TTC549 (cell line): ENCODE data around the gene CTSZ.
"Not testable (repeated sequence)": the region's sequence is repeated elsewhere in the genome, so short reads cannot be mapped to it uniquely, and the experiment has no call there.

Experiments
- FAIRE-seq: peaks from 2 replicates; lab custom pipeline; 2012; peaks lifted over from hg19 to GRCh38; lab: Jason Lieb, UNC

Gene CTSZ

DNA sequence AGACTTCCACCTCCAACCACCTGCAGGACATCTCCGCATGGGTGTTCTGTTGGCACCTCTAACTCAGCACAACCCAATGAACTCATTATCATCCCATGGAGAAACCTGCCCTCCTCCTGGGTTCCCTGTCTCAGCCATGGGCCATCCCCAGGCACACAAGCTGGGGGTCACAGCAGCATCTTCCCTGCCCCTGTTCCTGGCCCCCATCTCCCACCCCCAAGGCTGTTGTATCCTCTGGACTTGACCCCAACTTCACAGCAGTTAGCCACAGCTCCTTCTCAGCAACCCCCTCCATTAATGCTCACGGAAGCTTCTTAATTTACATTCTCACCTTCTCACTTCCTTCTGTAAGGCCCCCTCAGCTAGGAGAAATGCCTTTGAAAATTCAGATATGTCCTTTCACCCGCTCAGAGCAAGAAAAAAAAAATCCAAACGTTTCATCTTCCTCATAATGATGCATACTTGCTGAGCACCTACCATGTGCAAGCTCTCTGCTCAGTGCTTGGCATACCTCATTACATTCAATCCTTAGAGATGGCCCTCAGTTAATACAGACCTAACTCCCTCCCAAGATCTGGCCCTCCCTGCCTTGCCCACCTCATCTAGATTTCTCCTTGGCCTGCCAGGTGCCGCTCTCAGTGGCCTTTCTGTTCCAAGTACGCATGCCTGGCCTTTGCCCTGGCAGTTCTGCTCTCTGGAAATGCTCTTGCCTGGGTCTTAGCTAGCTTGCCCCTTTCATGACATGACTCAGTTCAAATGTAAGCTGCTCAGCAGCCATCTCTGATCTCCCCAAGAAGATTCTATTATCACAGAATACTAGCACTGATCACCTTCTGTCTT is 28.5 kb downstream of the CTSZ start:
- FAIRE-seq: no peak

DNA sequence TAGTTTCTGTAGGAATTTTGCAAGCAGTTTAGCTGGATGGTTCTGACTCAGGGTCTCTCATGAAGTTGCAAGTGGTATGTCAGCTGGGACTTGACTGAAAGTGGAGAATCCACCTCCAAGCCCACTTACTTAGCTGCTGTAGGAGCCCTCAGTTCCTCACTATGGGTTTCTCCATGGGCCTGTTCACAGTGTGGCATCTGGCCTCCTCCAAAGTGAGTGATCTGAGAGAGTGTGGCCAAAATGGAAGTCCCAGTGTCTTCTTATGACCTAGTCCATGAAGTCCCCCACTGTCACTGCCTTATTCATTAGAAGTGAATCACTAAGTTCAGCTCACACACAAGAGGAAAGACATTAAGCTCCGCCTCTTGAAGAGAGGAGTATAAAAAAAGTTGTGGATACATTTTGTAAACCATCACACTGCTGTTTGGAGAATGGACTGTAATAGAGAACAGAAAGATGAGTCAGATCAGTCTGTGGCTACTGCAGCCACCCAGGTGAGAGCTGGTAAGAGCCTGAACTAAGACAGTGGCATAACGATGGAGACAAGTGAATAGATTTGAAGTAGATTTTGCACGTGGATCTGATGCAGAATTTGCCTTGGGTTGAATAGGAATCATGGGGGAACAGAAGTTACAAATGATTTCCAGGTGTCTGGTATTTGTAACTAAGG is 30.9 kb downstream of the CTSZ start:
- FAIRE-seq: no peak

DNA sequence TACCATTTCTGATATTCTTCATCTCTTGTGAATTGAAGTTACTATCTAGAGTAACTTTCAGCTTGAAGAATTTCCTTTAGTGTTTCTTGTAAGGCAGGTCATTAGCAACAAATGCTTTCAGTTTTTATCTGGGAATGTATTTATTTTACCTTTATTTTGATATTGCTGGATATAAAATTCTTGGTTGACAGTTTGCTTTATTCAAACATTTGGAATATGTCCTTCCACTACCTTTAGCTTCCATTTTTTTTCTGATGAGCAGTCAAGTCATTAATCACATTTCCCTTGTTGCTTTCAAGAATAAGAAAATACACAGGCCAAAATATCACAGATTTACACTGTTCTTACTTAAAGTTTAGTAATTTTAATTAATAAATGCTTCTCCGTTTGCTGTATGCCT is 31.7 kb downstream of the CTSZ start:
- no peak for FAIRE-seq

DNA sequence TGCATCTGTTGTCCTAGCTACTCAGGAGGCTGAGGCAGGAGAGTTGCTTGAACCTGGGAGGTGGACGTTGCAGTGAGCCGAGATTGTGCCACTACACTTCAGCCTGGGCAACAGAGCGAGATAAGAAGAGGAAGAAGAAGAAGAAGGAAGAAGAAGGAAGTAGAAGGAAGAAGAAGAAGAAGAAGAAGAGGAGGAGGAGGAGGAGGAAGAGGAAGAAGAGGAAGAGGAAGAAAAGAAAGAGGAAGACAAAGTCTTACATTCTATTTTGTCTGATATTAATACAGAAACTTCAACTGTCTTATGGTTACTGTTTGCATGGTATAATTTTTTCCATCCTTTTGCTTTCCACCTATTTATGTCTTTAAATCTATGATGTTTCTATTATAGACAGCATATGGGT is 33.2 kb downstream of the CTSZ start:
- no peak for FAIRE-seq

DNA sequence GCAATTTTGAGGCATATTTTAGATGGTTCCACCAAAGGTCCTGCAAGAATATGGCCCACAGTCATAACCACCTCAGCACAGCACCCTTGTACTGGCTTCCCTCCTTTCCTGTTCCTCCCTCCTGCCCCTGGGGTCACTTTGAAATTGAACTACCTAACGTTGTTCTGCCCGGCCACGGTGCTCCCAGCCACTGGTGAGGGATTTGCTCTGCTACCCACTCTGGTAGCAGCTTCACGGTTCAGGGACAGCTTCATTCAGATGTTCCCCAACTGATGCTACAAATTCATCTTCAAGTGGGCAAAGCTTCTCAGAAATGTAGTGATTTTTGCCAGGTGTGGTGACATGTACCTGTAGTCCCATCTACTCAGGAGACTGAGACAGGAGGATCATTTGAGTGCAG is 33.9 kb downstream of the CTSZ start:
- FAIRE-seq: no peak

DNA sequence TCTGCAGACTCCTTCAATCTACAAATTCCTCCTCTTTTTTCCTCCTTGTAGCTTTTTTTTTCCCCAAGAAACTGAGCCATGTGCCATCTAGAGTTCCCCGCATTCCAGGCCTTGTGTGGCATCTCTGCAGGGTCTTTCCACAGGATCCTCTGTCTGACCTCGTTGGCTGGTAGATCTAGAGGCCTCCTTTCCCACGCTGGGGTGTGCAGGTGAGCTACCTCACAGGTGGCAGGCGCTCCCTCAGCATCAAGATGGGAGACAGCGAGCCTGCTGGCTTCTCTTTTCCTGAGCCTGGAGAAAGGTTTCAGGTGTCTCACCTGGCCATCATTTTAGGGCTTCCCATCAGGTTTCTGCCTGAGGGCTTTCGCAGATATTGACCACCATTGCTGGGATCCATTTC is 35.6 kb downstream of the CTSZ start:
- FAIRE-seq: no peak

DNA sequence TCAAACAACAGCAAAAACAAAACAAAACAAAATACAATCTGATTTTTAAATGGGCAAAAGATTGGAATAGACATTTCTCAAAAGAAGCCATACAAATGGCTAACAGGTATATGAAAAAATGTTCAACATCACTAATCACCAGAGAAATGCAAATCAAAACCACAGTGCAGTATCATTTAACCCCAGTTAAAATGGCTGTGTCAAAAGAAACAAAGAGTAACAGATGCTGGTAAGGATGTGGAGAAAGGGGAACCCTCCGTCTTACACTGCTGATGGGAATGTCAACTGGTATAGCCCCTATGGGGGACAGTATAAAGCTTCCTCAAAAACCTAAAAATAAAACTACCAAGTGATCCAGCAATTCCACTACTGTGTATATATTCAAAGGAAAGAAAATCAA is 36.9 kb downstream of the CTSZ start:
- FAIRE-seq: no peak

DNA sequence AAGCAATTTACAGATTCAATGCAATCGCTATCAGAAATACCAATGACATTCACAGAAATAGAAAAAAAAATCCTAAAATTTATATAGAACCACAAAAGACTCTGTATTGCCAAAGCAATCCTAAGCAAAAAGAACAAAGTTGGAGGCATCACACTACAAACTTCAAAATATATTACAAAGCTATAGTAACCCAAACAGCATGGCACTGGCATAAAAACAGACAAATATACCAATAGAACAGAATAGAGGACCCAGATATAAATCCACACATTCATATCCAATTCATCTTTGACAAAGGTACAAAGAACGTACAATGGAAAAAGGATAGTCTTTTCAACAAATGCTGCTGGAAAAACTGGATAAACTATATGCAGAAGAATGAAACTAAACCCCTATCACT is 37.6 kb downstream of the CTSZ start:
- no peak for FAIRE-seq

DNA sequence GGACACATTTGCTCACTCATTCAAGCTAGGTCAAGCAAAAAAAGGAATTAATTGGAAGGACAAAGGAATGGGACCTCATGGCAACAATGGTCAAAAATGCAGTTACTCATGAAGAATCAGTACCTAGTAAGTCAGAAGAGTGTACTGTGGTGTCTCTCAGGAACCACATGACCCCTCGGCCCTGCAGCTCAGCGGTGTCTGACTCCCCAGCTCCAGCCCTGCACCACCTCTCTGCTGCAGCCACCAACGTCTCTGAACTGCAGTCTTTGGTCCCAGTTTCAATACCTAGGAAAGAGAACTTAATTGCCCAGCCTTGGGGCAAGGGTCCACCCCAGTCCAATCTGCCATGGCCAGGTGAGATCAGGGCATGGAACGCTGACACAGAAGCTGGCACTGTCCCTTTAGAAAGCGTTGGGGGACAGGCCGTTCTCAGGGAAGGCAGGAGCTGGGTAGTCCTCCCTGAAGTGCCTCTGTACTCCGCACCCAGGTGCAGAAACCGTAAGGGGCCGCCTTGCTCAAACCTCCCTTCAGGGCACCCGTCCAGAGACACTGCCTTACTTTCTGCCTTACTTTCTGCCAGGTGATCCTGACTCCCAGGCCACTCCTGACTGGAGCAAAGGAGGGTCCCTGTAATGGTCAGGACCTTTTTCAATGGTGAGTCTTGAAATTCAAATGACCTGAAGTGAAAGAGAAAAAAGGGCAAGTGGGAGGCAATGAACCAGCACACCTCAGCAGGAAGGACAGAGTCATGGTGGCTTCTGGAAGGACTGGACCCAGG is 39.2 kb downstream of the CTSZ start:
- FAIRE-seq: no peak

DNA sequence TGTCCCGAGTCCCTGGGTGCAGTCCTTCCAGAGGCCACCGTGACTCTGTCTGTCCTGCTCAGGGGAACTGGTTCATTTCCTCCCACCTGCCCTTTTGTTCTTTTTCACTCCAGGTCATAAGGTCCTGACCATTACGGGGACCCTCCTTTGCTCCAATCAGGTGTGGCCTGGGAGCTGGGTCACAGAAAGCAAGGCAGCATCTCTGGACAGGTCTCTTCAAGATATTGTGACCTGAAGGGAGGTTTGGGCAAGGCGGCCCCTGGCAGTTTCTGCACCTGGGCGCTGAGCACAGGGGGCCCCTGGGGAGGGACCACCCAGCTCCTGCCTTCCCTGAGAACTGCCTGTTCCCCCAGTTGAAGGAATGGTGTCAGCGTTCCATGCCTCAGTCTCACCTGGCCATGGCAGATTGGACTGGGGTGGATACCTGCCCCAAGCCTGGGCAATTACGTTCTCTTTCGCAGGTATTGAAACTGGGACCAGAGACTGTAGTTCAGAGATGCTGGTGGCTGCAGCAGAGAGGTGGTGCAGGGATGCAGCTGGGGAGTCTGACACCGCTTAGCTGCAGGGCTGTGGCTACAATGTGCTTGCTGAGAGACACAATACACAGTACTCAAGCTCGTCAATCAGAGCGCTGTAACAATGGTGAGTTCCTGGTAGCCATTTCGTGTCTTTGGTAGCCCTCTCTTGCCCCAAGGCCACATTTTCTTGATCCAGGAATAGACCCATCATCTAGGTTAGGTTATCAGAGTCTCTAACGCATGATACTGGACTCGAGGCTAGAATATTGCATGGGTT is 41.6 kb downstream of the CTSZ start:
- FAIRE-seq: no peak

DNA sequence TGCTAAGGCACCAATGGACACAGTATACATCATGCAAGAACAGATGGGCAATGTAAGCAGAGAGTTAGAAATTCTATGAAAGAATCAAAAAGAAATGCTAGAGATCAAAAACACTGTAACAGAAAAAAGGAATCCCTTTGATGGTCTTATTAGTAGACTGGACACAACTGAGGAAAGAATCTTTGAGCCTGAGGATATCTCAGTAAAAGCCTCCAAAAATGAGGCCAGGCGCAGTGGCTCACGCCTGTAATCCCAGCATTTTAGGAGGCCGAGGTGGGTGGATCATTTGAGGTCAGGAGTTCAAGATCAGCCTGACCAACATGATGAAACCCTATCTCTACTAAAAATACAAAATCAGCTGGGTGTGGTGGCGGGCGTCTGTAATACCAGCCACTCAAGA is 43.1 kb downstream of the CTSZ start:
- not testable (repeated sequence) for FAIRE-seq

DNA sequence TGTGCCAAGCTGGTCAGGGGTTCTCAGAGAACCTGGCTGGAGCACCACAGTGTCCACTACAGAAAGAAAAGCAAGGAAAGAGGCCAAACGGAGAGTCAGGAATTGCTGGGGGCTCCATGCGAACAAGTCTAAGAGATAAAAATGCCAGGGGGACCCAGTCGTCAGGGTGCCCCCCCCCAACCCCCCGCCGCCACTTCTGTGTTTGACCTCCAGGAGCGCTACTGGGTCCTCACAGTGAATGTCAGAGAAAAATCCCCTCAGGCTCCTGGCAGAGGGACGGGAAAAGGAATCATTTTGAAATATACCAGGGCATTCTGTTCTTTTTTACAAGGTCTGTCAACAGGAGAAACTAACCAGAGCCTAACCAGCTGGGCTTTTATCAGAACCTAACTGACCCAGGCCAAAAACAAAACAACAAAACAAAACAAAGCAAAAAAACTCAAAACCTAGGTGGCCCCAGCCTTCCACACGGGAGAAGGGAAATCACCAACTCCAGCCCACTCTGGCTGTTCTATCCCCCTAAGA is 43.9 kb downstream of the CTSZ start:
- no peak for FAIRE-seq

DNA sequence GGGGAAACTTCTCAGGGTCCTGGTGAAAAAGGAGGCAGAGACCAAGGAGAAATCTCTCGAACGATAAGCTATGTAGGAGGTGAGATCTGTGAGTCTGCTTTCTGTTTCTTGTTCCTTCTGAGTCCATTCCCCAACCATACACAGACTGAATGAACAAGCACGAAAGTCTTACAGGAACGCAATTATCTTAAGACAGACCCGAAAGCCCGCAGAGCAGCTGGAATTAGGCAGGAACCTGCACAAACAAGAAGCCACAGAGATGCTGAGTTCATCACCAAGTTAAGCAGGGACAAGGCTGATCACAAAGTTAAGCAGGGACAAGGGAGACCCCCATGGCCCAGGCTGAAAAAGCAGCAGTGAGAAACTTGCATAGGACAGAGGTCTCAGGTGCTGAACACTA is 47.4 kb downstream of the CTSZ start:
- no peak for FAIRE-seq

DNA sequence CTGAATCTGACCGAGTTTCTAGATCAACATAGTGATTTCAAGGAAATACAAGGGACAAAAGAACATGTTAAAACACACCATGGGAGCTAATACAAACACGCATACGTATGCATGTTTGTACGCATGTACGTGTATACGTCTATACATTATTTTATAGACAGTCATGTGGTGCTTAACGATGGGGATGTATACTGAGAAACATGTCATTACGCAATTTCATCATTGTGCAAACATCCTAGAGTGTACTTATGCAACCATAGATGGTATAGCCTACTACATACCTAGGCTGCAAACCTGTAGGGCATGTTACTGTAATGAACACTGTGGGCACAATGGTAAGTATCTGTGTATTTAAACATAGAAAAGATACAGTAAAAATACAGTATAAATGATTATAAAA is 51.0 kb downstream of the CTSZ start:
- no peak for FAIRE-seq

DNA sequence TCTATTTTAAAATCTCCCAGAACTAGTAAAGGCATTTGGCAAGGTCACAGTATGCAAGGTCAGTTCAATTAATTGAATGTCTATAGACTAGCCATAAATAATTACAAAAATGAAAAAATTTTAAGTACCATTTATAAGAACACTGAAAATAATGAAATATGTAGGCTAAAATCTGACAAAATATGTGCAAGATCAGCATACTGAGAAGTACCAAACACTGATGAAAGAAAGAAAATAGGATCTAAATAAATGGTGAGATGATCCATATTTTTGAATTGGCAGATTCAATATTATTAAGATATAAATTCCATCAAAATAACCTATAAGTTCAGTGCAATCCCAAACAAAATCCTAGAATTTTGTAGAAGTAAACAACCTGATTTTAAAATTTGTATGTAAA is 54.0 kb downstream of the CTSZ start:
- FAIRE-seq: no peak

DNA sequence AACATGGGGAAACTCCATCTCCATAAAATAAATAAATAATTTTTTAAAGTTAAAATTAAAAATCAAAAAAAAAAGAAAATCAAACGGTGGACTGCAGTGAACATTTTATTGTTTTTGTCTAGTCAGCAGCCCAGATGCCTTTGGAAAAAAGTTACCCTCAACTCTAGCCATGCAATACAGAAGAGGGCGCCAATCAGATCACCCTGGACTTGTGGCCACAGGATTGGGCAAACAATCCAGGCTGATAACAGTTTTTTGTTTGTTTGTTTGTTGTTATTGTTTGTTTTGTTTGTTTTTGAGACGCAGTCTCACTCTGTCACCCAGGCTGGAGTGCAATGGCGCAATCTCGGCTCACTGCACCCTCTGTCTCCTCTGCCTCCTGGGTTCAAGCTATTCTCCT is 56.5 kb downstream of the CTSZ start:
- no peak for FAIRE-seq

DNA sequence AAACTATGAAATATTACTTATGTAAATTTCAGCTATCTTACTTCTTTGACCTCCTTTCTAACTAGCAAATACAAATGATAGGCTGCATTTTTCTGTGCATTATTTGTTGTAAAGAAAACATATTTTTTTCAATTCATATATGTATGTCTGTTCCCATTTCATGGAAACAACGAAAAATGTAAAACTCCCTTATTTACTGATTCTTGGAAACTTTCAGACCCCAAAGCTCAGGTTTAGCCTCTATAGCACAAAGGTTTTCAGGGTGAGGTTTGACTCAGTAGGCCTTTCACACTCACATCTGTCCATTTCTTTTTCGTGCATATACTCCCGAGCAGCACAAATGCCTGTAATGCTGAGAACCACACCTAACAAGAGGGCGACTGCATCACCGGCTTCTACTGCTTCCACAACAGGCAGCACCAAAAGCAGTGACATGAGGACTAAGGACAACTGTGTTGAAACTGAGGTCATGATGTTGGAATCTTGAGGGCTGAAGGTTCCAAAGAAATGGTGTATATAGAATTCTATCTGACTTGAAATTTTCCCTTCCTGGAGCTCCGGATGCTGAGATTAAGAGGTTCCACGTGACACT is 59.2 kb downstream of the CTSZ start:
- FAIRE-seq: not testable (repeated sequence)

DNA sequence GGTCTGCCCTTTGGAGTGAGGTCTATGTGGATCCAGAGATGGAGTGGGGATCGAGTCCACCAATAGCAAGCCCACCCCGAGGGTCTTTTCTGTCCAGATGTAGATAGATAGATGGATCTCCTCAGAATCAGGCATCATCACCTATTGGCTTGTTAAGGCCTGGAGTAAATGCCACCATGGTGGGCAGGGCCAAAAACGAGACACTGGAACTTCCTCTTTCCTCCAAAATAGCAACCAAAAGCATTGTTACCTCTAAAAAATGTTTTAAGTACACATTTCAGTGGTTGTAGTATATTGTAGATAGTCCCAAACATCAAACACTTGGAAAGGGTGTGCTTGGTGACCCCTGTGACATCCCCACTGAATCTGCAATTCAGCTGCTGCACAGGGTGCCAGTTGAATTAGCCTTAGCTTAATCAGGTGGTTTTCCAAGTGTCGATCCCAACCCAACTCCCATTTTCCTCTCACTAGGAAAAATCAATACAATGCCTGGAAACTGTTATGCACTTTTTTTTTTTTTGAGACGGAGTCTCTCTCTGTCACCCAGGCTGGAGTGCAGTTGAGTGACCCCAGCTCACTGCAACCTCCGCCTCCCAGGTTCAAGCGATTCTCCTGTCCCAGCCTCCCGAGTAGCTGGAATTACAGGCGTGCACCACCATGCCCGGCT is 61.0 kb downstream of the CTSZ start:
- FAIRE-seq: no peak
